ENCODE results near the gene MS4A14.

MS4A14 gene, protein sequence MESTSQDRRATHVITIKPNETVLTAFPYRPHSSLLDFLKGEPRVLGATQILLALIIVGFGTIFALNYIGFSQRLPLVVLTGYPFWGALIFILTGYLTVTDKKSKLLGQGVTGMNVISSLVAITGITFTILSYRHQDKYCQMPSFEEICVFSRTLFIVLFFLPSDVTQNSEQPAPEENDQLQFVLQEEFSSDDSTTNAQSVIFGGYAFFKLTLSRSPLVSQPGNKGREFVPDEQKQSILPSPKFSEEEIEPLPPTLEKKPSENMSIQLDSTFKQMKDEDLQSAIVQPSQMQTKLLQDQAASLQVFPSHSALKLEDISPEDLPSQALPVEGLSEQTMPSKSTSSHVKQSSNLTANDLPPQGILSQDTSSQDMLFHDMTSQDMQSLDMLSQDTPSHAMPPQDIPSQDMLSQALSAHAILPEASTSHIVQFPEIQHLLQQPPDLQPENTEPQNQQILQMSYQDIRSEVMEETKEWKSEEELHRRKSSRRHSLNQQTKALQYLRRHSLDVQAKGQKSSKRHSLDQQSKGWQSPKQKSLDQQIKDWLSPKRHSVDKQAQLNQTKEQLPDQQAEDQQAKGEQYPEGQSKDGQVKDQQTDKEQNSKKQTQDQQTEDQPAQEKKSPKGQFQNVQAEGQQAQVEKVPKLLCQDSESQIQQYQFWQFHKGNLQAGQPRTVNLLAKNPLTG

DNA sequence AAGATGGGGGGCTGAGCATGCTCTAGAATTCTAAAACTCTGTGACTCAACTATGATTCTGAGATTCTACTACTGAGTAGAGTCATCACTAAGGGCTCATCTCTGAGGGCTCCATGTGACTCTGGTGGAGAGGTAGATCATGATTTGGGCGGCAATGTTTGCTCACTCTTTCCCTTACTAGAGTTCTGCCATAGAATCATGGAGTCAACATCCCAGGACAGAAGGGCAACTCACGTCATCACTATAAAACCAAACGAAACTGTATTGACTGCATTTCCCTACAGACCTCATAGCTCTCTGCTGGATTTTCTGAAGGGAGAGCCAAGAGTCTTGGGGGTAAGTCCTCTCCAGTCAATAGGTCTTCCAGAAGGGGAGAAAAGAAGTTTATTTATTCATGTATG lies at the start of gene MS4A14:
TSS of gene MS4A14 (plus strand) at position 78 of the 400 bp plus-strand sequence. CDS start at position 198, 120 bp downstream.
- TF ChIP-seq, protein P1, sequence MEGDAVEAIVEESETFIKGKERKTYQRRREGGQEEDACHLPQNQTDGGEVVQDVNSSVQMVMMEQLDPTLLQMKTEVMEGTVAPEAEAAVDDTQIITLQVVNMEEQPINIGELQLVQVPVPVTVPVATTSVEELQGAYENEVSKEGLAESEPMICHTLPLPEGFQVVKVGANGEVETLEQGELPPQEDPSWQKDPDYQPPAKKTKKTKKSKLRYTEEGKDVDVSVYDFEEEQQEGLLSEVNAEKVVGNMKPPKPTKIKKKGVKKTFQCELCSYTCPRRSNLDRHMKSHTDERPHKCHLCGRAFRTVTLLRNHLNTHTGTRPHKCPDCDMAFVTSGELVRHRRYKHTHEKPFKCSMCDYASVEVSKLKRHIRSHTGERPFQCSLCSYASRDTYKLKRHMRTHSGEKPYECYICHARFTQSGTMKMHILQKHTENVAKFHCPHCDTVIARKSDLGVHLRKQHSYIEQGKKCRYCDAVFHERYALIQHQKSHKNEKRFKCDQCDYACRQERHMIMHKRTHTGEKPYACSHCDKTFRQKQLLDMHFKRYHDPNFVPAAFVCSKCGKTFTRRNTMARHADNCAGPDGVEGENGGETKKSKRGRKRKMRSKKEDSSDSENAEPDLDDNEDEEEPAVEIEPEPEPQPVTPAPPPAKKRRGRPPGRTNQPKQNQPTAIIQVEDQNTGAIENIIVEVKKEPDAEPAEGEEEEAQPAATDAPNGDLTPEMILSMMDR (IDR thresholded peaks at IDR 0.05; ENCODE audit: insufficient read depth, low read depth, low read length, missing control alignments) = no peak
- H3K4me3 ChIP-seq (ENCODE audit: low read depth, low read length) = no peak within 1 kb of the TSS
- peak; percentile 2 for DNase-seq (ENCODE audit: low read depth)

DNA sequence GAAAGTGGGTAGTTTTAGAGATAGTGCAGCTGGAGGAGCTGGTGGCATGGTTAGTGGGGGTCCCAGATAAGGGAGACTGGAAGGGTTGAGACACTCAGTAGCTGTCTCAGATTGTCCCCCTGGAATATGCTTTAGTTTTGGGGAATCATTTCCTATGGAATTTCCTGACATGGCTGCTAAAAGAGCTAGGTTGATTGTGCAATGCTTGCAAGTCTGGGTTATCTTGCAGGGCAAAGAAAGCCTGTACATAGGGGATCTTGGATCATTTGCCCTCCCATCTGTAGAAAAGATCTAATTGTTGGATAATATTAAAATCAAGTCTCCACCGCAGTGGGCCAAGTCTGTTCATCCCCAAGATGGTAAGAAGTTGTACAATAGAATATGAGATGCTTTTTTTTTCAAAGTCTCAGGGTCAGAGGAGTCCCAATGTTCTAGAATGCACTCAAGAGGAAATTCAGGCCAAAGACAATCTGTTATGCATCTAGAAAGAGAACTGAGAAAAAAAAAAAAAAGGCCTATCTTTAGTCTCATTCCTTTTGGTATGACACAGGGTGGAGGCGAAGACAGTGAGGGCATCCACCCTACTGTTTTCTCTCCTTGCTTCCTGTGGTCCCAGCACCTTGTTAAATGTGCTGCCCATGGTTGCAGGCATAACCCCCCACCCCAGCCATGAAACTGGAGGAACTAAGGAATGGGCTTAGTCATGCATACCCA lies 49.0 kb upstream of the MS4A14 start:
- H3K4me3 ChIP-seq (ENCODE audit: low read depth, low read length) = no peak overlapping the region
- TF ChIP-seq, protein P1 (IDR thresholded peaks at IDR 0.05; ENCODE audit: insufficient read depth, low read depth, low read length, missing control alignments) = no peak
- DNase-seq (ENCODE audit: low read depth) = peak; percentile 38

DNA sequence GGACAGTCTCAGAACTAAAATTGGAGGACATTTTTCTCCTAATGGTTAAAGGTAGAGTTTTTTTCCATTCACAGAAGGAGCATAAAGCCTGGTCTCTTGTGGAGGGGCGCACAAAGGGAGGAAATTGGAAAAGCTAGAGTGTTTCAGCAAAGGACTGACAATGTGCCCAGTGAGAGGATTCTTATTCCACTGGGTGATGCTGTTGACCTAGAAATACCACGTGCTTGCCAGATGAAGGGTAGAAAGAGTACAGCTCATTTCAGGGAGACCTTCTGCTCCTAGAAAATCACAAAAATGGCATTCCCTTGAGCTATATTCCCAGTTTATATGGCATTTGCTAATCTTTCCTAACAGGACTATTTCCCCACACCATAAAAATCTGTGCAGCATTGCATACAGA lies 48.1 kb upstream of the MS4A14 start:
- TF ChIP-seq, protein P1 (IDR thresholded peaks at IDR 0.05; ENCODE audit: insufficient read depth, low read depth, low read length, missing control alignments) = peak; percentile 34
- DNase-seq (ENCODE audit: low read depth) = peak; percentile 33
- no peak overlapping the region for H3K4me3 ChIP-seq (ENCODE audit: low read depth, low read length)

DNA sequence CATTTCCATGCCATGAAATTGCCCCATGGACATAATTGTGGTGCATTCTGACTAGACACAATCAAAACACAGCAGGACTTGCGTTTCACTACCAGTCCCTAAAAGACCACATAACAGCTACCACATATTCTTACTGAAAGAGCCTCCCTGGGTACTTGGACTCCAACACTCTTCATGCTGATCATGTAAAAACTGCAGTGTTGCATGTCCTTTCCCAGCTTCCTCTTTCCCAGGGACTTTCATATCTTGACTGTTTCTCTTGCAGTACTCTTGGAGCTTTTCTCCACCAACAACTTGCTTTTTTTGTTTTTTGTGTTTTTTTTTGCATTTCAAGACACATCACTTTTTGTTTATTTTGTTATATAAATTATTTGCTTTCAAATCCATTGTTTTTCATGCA lies 46.3 kb upstream of the MS4A14 start:
- no peak overlapping the region for H3K4me3 ChIP-seq (ENCODE audit: low read depth, low read length)
- TF ChIP-seq, protein P1 (IDR thresholded peaks at IDR 0.05; ENCODE audit: insufficient read depth, low read depth, low read length, missing control alignments) = no peak
- DNase-seq (ENCODE audit: low read depth) = no peak

DNA sequence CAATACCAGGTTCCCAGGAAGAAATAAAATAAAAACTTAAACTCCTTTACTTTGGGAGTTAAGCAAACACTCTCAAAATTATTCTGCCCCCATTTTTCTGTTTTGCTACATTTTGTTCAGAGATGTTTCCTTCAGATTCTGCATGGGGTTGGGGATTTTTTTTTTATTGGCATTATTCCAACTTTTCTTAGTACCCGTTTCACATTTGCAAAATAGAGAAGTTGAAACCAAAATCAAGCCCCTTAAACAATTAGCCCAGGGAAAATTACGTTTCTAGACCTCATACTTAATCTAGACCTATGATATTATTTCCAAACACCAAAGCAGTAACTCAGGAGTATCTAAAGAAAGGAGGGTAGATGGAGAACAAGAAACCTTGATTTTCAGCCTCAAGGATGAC lies 38.5 kb upstream of the MS4A14 start:
- TF ChIP-seq, protein P1 (IDR thresholded peaks at IDR 0.05; ENCODE audit: insufficient read depth, low read depth, low read length, missing control alignments) = no peak
- H3K4me3 ChIP-seq (ENCODE audit: low read depth, low read length) = no peak overlapping the region
- DNase-seq (ENCODE audit: low read depth) = no peak

DNA sequence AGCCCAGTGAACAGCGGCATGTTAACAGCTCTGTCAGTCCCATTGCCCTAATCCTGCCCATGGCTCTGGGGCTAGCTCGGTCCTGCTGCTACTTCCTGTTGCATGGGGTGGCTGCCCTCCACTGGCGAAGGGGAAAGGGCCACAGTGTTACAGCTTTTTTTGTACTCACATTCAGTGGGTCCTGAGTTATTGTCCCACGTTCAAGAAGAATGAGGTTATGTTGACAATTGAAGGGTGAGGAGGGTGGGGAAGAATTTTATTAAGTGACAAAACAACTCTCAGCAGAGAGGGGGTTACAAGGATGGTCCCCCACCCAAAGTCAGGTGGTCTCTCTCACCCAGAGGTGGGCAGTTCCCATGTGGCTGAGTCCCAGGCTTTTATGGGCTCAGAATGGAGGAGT lies 35.6 kb upstream of the MS4A14 start:
- H3K4me3 ChIP-seq (ENCODE audit: low read depth, low read length) = no peak overlapping the region
- DNase-seq (ENCODE audit: low read depth) = no peak
- TF ChIP-seq, protein P1 (IDR thresholded peaks at IDR 0.05; ENCODE audit: insufficient read depth, low read depth, low read length, missing control alignments) = no peak
